ENCODE measurements around the gene CTNNB1.
A peak's percentile ranks its signal among the peaks of the same experiment; 100 is the strongest.
"Not testable (repeated sequence)": the region's sequence is repeated elsewhere in the genome, so short reads cannot be mapped to it uniquely, and the experiment has no call there.

CTNNB1 gene

DNA sequence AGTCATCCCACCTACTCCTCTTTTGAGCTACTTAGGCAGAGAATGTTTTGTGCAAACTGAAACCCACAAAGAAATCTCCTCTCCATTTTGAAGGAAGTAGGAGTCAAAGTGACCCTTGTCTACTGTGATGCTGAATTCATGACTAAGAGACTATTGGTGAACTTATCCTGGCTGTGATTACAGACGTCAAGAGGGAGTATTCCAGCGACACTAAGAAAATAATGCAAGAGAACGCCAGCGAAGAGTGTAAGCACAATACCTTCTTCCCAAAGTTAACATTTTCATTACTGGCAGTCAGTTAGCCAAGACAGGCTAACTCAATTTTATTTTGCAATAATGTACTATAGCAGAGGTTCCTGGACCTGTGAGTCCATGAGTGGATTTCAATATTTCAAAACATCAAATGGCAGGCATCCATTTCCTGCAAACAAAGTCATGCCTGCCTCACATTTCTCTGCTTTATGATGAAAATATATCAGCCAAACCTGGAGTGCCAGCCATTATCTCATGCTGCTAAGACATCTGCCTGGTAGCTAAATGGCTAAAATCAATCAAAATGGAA is 59.0 kb downstream of the CTNNB1 start:
- DNase-seq (ENCODE audit: low read depth) = peak; percentile 80

DNA sequence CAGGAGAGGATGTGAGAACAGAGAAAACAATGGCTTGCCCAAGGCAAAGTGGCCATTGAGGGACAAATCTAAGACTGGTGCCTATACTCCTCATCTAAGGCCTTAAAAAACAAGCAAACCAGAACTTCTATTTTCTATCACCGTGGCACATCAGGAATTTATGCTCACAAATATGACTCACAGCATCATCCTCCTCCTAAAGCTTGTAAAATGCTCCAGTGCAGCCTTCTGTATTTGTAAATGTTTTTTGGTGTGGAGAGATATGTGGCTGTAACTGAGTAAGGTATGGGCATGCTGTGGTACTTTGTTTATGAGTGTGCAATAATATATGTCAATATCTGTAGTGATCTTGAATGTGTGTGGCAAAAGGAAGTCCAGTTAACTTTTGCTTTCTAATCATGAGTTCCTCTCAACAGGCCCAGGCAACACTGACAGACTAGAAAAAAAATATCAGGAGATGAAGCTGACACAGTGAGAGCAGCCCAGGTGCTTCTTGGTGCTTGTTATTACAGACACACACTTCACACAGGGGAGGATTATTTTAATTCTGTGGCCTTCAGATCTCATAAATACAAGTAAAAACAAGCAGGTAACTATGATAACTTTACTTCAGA is 60.3 kb downstream of the CTNNB1 start:
- DNase-seq (ENCODE audit: low read depth) = no peak

DNA sequence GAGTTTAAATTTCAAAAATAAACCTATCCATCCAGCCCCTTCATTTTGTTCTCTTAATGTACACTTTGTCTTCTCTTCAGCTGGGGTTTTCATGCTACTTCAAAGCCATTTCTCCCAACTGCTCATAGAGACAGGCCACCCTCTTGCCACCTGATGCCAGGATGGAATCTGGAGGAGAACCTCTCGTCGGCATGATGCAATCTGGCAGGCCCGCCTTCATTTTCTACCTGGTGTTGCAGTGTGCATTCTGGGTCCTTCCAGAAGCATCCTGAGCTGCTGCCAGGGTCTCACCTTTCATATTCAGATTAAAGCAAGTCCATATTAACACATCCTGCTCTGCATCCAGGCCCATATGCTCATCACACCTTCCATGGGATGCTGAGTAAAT is 60.8 kb downstream of the CTNNB1 start:
- DNase-seq (ENCODE audit: low read depth) = no peak

DNA sequence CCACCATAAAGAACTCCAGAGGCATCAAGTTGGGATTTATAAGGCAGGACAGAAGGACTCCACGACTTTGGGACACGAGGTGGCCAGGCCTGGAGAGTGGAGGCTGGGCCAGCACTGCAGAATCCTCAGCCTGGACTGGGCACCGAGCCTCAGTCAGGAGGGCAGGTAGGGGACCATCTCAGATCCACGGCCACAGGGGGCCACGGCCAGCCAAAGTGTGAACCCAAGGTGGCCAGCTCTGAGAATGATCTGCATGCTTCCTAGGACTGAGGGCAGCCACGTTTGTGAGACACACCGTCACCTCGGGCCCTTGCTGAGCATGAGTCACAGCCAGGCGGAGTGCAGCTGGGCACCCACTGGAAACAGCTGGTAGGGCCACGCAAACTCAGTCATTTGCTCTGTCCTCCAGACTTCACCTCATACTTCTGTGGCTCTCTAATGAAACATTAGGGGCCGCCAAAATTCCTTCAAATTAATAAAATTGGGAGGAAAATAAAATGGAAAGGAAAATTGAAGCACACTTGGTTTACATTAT is 65.8 kb downstream of the CTNNB1 start:
- DNase-seq (ENCODE audit: low read depth) = no peak

DNA sequence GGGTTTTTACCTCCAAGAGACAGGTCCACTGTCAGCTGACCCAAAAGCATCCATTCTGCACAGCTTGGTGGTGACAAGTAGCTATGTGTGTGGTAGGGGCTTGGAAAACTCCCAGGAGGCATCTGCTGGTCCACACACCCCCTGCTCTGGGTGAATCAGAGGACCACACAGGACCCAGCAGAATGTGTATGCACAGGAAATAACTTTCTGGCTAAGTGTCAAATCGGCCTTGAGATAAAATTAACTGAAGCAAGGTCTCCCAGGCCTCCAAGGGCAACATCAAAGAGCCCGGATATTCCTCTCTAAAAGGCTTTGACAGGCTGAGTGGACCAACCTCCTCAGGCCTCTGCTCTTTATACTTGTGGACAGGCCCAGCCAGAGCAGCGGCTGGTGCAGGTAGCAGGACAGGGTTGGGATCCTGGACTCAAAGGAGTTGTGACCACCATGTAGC is 66.5 kb downstream of the CTNNB1 start:
- peak; percentile 18 for DNase-seq (ENCODE audit: low read depth)

DNA sequence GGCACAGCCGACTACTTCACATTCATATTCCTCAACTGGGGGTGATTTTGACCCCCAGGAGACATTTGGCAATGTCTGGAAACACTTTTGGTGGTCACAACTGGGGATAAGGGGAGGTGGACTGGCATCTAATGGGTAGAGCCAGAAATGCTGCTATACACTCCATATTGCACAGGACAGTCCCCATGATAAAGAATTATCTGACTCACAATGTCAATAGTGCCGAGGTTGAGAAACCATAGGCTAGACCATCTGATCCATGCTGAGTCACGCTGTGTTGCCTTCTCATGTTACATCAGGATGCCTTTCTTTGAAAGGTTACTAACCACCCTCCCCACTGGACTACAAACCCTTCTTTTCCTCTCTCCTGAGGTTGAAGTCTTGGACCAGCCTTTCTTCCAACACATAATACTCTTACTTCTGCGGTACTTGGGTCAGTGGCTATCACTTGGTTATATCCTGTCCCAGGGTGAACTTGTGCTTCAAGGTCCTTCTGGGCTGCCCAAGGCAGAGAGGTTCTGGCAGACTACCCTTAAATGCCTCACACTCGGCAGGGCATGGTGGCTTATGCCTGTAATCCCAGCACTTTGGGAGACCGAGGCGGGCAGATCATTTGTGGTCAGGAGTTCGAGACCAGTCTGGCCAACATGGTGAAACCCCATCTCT is 68.8 kb downstream of the CTNNB1 start:
- peak; percentile 94 for DNase-seq (ENCODE audit: low read depth)

DNA sequence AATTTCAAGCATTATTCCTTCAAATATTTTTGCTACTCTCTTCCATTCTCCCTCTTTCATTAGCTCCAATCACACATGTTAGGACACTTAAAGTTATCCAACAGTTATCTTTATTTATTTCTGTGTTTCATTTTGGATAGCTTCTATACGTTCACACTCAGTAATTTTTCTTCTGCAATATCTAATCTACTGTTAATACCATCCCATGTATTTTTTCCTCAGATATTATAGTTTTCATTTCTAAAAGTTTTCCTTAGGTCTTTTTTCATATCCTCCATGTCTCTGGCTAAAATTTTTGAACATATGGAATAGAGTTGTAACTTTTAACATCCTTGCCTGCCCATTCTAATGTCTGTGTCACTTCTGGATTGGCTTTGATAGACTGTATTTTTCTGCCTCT is 73.4 kb downstream of the CTNNB1 start:
- DNase-seq (ENCODE audit: low read depth) = no peak

DNA sequence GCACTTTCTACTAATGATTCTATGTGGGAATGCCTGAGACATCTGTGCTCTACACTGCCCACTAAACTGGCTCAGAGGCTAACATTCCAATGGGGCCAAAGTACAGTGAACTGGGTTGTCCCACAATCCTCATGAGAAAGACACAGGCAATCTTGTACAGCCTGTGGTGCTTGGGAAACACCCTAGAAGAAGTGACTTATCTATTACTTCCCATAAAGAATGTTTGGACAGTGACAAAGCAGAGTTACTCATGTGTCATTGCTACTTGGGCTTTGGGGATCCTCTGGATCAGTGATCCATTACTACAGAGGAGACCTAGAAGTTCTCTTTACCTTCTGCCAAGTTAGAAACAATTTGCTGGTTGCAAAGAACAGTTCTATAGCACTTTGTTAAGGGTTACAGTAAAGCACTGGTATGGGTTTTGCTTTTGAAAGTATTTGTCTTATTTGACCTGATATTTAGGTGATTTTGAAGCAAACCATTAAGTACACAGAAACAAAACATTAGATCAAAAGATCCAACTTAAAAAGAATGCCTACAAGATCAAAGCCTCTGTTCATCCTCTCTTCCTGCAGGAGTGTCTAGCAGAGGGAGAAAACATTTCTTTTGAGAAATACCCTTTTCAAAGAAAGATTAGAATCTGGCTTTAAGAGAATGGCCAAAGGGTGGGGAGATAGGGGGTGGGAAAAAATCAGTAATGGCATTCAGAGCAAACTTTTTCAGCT is 75.8 kb downstream of the CTNNB1 start:
- peak; percentile 85 for DNase-seq (ENCODE audit: low read depth)

DNA sequence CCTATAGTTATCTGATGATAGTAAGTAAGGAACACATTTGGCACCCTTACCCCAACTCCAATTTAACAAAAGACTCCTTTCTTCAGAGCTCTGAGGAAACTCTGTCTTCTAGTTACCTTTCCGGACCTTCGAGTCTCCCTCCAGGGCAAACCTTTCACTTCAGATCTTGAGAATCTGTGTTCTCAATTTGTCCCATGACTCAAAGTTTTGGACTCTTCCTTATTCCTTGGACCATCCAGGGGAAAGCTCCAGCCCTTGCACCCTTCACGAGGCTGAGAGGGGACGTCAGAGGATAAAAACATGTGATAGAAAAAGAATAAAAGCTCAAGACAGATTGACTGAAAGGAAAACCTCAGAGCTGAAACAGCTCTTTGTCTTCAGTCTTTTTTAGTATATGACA is 76.9 kb downstream of the CTNNB1 start:
- DNase-seq (ENCODE audit: low read depth) = no peak

DNA sequence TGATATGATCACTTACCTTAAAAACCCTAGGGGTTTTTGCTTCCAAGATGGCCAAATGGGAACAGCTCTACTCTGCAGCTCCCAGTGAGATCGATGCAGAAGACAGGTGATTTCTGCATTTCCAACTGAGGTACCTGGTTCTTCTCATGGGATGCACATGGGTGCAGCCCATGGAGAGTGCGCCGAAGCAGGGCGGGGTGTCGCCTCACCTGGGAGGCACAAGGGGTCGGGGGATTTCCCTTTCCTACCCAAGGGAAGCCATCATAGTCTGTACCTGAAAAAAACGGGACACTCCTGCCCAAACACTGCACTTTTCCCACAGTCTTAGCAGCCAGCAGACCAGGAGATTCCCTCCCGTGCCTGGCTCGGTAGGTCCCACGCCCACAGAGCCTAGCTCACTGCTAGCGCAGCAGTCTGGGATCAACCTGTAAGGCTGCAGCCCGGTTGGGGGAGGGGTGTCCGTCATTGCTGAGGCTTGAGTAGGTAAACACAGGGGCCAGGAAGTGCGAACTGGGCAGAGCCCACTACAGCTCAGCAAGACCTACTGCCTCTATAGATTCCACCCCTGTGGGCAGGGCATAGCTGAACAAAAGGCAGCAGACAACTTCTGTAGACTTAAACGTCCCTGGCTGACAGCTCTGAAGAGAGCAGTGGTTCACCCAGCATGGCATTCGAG is 78.6 kb downstream of the CTNNB1 start:
- DNase-seq (ENCODE audit: low read depth) = no peak

DNA sequence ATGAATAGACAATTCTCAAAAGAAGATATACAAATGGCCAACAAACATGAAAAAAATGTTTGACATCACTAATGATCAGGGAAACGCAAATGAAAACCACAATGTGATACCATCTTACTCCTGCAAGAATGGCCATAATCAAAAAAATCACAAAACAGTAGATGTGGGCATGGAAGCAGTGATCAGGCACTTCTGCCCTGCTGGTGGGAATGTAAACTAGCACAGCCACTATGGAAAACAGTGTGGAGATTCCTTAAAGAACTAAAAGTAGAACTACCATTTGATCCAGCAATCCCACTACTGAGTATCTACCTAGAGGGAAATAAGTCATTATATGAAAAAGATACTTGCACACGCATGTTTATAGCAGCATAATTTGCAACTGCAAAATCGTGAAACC is 85.6 kb downstream of the CTNNB1 start:
- DNase-seq (ENCODE audit: low read depth) = not testable (repeated sequence)

DNA sequence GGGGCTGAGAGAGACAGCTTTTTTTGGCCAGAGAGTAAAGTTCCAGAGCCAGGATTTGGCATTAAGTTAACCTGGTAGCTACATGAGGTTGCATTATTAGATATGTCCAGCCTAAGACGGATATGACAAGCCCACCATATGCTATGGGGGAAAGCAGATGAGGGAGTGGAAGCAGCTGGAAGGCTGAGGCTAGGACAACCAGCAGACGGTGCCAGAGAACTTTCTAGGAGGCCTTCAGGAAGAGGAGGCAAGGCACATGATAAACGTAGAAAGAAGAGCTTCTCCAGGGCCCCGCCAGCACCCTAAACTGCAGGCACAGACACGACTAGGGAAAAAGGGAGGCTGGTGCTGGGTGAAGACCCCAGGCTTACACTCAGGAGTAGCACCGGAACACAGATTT is 87.0 kb downstream of the CTNNB1 start:
- no peak for DNase-seq (ENCODE audit: low read depth)

DNA sequence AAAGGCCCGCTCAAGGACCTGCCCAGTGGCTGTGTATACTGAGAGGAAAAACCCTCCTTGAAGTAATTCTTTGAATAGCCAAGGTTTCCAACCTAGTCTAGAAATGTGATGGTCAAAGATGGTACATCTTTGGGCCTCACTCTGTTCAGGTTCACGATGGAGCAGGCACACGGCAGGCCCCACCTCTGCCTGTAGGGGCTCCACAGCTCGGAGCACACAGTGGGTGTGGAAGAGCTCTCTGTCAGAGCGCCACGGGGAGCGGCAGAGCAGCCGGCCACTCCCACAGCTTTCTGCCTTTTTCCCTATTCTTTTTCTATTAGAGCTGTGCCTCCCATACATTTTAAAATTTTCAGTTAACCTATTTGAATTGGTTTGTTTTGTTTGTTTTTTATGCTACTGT is 89.5 kb downstream of the CTNNB1 start:
- no peak for DNase-seq (ENCODE audit: low read depth)
